ENCODE measurements around the gene ISM2.

Gene ISM2

GRCh38 chr14:77457522-77458248 lies 40.9 kb downstream of the ISM2 start, which contains the start of the genes AHSA1 and VIPAS39:
Gene AHSA1 (plus strand): TSS chr14:77458093. CDS start chr14:77458190, 97 bp downstream.
Gene VIPAS39 (minus strand): TSS chr14:77457601. CDS start chr14:77454102, 3,499 bp downstream.
- peak; percentile 86 to 94 for DNase-seq (ENCODE audit: low read depth in 1 of 2, low spot score in 1 of 2)
- TF ChIP-seq CTCF (IDR thresholded peaks at IDR 0.05; ENCODE audit: insufficient read depth, low read length) (no peak), POLR2AphosphoS5 (IDR thresholded peaks at IDR 0.05; ENCODE audit: low read depth) (peak; percentile 28; the same call in 1 of the 2 replicates), GABPA (IDR thresholded peaks at IDR 0.05; ENCODE audit: low read depth) (peak; percentile 95), SPI1 (IDR thresholded peaks at IDR 0.05; ENCODE audit: borderline replicate concordance, low read depth) (no peak)
- TF ChIP-seq, protein P1, sequence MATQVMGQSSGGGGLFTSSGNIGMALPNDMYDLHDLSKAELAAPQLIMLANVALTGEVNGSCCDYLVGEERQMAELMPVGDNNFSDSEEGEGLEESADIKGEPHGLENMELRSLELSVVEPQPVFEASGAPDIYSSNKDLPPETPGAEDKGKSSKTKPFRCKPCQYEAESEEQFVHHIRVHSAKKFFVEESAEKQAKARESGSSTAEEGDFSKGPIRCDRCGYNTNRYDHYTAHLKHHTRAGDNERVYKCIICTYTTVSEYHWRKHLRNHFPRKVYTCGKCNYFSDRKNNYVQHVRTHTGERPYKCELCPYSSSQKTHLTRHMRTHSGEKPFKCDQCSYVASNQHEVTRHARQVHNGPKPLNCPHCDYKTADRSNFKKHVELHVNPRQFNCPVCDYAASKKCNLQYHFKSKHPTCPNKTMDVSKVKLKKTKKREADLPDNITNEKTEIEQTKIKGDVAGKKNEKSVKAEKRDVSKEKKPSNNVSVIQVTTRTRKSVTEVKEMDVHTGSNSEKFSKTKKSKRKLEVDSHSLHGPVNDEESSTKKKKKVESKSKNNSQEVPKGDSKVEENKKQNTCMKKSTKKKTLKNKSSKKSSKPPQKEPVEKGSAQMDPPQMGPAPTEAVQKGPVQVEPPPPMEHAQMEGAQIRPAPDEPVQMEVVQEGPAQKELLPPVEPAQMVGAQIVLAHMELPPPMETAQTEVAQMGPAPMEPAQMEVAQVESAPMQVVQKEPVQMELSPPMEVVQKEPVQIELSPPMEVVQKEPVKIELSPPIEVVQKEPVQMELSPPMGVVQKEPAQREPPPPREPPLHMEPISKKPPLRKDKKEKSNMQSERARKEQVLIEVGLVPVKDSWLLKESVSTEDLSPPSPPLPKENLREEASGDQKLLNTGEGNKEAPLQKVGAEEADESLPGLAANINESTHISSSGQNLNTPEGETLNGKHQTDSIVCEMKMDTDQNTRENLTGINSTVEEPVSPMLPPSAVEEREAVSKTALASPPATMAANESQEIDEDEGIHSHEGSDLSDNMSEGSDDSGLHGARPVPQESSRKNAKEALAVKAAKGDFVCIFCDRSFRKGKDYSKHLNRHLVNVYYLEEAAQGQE (IDR thresholded peaks at IDR 0.05; ENCODE audit: insufficient replicate concordance, low read depth), result no peak
- Histone ChIP-seq H3K4me3 (replicated peaks; ENCODE audit: insufficient read depth, low read length) (peak within 1 kb of the TSS; percentile 90), H3K27me3 (ENCODE audit: insufficient read depth, poor library complexity, severe bottlenecking) (no peaks in the 10 kb centered on the region), H3K27ac (replicated peaks) (peak within 1 kb of the TSS; percentile 96)

GRCh38 chr14:77457115-77457521 lies 41.5 kb downstream of the ISM2 start:
- Histone ChIP-seq H3K4me3 (replicated peaks; ENCODE audit: insufficient read depth, low read length) (peak overlapping the region; percentile 90), H3K27ac (replicated peaks) (peak overlapping the region; percentile 96), H3K27me3 (ENCODE audit: insufficient read depth, poor library complexity, severe bottlenecking) (no peaks in the 10 kb centered on the region)
- DNase-seq (ENCODE audit: low read depth in 1 of 2, low spot score in 1 of 2), result no peak
- TF ChIP-seq CTCF (IDR thresholded peaks at IDR 0.05; ENCODE audit: insufficient read depth, low read length), result no peak
- no peak for TF ChIP-seq POLR2AphosphoS5 (IDR thresholded peaks at IDR 0.05; ENCODE audit: low read depth)
- no peak for TF ChIP-seq SPI1 (IDR thresholded peaks at IDR 0.05; ENCODE audit: borderline replicate concordance, low read depth)
- TF ChIP-seq, protein P1 (IDR thresholded peaks at IDR 0.05; ENCODE audit: insufficient replicate concordance, low read depth), result no peak
- TF ChIP-seq GABPA (IDR thresholded peaks at IDR 0.05; ENCODE audit: low read depth), result no peak

GRCh38 chr14:77455966-77456640 lies 42.5 kb downstream of the ISM2 start:
- no peak overlapping the region for H3K27ac ChIP-seq (replicated peaks)
- DNase-seq (ENCODE audit: low read depth in 1 of 2, low spot score in 1 of 2), result no peak
- TF ChIP-seq SPI1 (IDR thresholded peaks at IDR 0.05; ENCODE audit: borderline replicate concordance, low read depth) (no peak), POLR2AphosphoS5 (IDR thresholded peaks at IDR 0.05; ENCODE audit: low read depth) (no peak), CTCF (IDR thresholded peaks at IDR 0.05; ENCODE audit: insufficient read depth, low read length) (no peak), GABPA (IDR thresholded peaks at IDR 0.05; ENCODE audit: low read depth) (no peak)
- TF ChIP-seq, protein P1 (IDR thresholded peaks at IDR 0.05; ENCODE audit: insufficient replicate concordance, low read depth), result no peak
- no peaks in the 10 kb centered on the region for H3K27me3 ChIP-seq (ENCODE audit: insufficient read depth, poor library complexity, severe bottlenecking)
- H3K4me3 ChIP-seq (replicated peaks; ENCODE audit: insufficient read depth, low read length), result no peak overlapping the region; the same call in 1 of the 2 replicates

All from HL-60 (cell line).